ENCODE results near the gene ZKSCAN1.

Gene ZKSCAN1

DNA sequence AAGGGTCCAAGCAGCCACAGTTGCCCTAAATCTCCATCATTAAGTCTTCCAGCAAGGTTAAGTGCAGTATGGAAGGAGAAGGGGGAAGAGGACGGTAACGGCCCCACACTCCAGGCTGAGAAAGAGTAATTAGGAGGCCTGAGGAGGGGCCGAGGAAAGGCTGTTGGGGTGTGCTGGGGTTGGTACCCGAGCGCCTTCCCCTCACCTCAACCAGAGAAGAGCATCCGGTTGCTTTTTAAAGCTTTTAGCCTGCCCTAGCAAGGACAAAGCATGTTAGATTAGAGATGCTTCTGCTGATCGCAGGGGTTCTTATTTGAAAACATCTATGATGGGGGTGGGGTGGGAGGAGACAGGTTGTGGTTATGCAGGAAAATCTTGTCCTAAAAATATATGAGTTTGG lies 25.2 kb downstream of the ZKSCAN1 start:
- no peak for DNase-seq

DNA sequence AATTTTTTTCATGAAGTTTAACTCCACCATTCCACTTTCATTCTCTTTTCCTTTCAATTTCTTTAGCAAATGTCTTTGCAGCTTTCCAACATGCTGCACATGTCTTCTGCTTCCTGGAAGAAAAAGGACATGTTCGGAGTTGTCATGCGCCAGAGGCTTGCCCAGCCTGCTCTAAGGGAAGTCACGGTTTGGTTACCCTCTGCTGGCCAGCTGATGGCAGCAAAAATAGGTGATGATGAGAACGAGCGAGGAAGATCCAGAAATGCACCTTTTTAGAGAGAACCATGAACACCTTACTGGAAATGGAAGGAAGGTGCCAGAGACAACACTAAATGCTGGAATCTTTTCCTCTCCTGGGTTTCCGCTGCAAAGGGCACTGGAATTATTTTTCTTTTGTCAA lies 29.3 kb downstream of the ZKSCAN1 start:
- DNase-seq: no peak

DNA sequence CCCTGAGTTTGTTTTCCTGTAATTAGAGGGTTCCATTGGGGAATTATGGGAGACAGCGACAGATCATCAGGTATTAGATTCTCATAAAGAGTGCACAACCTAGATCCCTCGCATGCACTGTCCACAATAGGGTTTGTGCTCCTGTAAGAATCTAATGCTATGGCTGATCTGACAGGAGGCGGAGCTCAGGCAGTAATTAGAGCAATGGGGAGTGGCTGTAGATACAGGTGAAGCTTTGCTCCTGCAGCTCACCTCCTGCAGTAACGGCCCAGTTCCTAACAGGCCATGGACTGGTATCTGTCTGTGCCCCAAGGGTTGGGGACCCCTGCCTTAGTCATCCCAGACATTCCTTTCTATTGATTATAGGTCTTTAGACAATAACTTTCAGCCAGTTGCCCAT lies 33.3 kb downstream of the ZKSCAN1 start:
- no peak for DNase-seq

DNA sequence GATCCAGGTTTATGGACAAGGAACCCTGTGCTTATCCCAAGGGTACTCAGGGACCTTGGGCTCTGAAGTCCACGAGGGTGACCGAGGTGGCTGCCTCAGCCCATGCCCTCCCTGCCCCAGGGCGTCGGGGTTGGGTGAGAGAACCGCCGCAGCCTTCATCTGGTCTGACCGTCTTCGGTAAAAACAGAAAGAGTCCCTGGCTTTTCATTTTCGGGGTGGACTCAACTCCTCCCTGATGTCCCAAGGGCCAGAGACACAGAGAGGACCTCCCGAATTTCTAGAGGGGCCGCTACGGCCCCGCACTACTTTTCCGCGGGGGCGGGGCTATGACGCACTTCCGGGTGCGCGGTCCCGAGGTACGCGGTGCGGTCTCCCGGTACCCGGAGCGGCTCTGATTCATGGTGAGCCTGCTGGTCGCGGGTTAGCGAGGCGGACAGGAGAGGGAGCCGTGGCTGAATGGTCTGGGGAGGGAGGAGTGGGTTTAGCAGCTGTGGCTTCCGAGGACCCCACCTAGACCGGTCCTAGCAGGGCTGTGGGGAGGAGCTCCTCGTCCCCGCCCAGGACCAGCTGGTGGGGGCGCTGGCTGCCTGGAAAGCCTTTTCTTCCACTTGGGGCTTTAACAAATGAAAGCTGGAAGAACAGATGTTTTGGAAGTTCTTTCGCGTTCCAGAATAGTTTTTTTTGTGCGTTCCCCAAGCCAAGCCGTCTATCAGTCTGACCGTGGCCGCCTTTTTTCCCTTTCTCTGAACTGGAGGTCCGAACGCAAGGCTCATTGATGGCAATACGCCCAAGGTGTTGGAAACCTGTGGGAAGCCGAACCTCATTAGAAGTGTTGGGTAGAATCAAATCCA lies 34.3 kb downstream of the ZKSCAN1 start, which contains the start of gene ZSCAN21:
TSS of gene ZSCAN21 (plus strand) at position 334 of the 851 bp plus-strand sequence. CDS start 7,233 bp downstream, outside the sequence.
- DNase-seq: peak; percentile 95

DNA sequence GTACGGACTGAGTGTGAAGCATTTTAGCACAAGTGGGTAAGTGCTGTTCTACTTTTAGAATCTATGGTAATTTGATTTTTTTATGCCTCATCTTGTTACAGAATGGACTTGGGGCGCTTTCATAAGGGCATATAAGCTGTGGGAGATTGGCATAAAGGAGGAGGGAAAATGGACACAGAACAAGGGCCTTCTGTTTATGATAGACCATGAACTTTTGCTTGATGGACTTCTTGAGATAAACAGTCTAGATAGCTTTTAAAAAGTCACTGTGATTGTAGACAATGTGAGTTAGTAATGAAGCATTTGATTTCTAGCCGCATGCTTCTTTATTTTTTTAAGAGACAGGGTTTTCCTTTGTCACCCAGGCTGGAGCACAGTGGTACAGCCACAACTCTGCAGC lies 36.2 kb downstream of the ZKSCAN1 start:
- DNase-seq: no peak

DNA sequence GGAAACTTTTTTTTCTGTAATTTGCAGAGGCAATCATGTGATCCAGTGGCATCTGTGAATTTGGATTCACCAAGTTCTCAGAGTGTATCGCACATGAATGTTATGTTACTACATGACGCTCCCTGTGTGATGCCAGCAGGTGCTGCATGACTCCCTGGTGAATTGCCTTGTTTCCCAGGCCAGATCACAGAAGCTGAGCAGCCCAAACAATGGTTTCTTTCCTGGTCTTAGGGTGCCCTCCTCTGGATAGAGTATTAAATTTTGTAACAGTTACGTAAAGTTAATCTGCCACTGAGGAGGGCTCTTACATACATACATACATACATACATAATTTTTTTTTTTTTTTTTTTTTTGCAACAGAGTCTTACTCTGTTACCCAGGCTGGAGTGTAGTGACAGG lies 37.8 kb downstream of the ZKSCAN1 start:
- peak; percentile 62 for DNase-seq

DNA sequence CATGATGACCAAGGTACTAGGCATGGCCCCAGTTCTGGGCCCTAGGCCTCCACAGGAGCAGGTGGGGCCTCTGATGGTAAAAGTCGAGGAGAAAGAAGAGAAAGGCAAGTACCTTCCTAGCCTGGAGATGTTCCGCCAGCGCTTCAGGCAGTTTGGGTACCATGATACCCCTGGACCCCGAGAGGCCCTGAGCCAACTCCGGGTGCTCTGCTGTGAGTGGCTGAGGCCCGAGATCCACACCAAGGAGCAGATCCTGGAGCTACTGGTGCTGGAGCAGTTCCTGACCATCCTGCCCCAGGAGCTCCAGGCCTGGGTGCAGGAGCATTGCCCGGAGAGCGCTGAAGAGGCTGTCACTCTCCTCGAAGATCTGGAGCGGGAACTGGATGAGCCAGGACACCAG lies 41.6 kb downstream of the ZKSCAN1 start:
- no peak for DNase-seq

DNA sequence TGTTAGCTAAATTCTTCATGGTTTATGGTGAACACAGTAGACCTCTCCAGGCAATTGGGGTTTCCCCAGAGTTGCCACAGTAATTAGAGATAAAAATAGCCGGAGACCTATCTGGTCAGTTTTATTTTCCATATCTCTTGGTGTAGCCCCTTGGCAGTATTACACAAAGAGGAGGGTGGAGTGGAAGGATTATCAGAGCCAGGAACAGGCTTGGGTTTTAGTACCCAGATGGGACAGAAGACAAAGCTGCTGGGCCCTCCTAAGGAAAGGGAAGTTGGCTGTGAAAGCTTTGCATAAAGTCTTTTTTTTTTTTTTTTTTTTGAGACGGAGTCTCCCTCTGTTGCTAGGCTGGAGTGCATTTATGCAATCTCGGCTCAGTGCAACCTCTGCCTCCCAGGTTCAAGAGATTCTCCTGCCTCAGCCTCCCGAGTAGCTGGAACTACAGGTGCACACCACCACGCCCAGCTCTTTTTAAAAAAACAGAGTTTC lies 43.9 kb downstream of the ZKSCAN1 start:
- no peak for DNase-seq

DNA sequence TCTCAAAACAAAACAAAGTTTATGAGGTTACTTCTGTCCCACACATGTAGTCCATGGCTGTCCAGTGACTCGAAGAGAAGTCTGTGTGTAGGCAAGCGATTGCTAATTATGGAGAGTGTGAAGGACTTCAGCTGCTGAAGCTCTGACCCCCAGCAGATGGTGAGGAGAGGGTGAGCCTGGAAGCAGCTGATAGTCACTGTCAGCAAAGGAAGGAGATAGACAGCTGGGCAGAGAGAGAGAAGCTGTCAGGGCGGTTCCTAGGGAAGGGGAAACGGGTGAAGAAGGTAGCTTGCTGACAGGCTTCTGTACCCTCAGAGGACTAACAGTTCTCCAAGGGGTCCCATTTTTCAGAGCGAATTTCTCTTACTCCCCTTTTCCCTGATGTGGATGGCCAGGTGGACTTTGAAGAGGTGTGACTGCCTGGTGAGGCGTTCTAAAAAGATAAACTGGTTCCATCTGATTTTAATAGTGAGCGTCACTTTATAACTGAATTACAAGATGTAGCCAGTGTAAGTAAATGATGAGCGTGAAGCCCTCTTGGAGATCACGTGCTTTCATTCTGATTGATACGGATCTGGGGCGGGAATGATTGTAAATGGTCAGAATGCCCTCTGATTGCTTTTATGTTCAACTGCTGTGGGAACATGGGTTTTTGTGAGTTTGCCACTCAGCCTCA lies 46.3 kb downstream of the ZKSCAN1 start:
- DNase-seq: no peak

DNA sequence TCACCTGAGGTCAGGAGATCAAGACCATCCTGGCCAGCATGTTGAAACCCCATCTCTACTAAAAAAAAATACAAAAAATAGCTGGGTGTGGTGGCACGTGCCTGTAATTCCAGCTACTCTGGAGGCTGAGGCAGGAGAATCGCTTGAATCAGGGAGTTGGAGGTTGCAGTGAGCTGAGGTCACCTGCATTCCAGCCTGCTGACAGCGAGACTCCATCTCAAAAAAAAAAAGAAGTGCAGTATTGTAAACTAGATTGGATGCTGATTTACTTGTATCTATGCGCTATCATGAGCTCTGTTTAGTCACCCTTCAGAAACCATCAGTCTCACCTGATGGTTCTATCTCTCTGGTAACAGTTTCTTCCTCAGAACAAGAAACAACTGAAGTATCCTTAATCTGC lies 48.0 kb downstream of the ZKSCAN1 start:
- DNase-seq: no peak

DNA sequence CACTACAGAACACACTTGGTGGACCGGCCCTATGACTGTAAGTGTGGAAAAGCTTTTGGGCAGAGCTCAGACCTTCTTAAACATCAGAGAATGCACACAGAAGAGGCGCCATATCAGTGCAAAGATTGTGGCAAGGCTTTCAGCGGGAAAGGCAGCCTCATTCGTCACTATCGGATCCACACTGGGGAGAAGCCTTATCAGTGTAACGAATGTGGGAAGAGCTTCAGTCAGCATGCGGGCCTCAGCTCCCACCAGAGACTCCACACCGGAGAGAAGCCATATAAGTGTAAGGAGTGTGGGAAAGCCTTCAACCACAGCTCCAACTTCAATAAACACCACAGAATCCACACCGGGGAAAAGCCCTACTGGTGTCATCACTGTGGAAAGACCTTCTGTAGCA lies 48.8 kb downstream of the ZKSCAN1 start:
- no peak for DNase-seq

DNA sequence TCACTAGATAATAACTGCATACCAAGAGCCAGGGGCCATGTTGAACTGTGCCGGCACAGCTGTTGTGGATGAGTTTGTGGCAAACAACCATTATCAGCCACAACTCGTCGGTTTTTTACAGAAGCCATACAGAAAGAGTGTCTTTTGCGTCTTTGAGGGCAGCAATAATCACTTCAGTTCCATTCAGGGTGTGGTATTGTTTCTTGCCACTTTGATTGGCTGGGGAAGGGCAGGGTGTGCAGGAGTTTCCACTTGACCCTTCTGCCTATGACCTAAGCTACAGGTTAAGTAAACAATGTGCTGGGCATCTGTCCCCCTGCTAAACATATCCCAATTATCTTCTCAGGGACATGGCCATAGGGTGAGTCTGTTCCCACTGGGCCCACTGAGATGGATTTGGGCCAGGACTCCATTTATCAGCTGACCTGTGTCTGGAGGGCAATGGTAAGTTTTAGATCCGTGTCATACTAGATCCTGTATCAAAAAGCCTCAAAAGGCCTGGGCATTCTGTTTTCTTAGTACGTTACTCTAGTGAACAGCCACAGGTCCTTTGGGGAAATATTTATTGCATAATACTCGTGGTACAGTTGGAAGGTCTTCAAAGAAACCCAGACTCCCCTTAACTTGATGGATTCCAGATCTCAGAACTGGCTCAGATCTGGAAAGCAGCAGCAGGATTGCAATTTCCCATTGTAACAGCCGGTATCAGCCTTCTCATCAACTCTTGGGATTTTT lies 50.2 kb downstream of the ZKSCAN1 start:
- no peak for DNase-seq

DNA sequence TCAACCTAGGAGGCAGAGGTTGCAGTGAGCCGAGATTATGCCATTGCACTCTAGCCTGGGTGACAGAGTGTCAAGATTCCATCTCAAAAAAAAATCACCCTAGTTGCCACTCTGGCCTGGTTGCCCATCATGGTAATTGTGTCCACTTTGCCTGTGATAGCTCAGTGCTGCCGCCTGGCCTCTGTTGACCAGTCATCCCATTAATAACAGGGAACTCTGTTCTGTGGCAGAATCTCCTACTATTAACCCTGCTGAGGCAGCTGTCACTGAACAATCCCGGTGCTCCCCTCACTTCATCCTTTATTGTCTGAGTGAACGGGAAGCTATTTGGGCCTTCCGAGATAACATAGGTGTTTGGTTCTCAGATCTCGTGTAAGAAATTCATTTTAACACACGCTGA lies 51.6 kb downstream of the ZKSCAN1 start:
- no peak for DNase-seq

DNA sequence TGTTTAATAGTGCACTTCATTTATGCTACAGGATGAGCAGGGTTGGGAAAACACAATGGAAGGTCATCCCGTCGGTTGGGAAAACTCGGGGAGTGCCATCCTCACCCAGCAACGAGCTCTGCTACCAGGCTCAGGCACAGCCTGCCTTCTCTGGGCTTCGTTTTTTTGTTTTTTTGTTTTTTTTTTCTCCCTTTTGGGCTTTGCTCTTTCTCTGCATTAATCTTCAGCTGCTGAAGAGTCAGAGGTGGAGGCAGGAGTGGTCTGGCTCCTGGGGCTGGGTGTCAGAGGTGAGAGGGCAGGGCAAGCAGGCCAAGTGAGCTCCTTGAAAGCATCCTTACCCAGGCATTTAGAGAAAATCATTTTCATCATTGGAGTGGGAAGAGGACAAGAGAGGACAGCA lies 54.6 kb downstream of the ZKSCAN1 start:
- no peak for DNase-seq

DNA sequence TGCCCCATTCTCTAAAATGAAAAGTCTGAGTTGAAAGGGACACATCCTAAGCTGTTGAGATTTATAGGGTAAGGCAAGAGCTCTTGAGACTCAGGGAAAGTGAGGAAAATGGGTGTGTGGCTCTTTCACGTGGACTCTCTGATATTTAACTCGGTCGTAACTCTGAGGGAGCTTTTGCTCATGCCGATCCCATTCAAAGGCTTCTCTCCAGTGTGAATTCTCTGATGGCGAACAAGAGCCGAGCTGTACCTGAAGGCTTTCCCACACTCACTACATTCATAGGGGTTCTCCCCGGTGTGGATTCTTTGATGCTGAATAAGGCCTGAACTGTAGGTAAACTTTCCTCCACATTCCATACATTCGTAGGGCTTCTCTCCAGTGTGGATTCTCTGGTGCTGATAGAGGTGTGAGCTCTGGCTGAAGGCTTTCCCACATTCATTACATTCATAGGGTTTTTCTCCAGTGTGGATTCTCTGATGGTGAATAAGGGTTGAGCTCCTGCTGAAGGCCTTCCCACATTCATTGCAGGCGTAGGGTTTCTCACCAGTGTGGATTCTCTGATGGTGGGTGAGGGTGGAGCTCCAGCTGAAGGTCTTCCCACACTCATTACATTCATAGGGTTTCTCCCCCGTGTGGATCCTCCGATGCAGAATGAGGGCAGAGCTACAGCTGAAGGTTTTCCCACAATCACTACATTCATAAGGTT lies 55.8 kb downstream of the ZKSCAN1 start:
- no peak for DNase-seq

DNA sequence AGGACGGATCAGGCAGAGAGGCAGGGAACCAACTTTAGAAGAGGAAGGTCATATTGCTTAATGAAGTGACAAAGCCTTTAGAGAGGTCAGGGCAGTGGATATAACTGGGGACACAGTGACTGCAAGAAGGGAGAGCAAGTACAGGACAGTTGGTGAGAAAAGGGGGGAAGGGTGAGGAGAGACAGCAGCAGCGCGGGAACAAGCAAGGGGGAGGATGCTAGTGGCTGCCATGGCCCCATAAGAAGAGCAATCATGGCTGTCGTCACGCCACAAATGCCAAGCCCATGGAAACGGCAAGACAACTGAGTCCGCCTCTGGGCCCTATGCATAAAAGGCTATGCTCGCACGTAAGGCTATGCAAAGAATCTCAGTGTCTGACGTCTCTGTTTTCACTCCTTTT lies 57.1 kb downstream of the ZKSCAN1 start:
- DNase-seq: no peak

DNA sequence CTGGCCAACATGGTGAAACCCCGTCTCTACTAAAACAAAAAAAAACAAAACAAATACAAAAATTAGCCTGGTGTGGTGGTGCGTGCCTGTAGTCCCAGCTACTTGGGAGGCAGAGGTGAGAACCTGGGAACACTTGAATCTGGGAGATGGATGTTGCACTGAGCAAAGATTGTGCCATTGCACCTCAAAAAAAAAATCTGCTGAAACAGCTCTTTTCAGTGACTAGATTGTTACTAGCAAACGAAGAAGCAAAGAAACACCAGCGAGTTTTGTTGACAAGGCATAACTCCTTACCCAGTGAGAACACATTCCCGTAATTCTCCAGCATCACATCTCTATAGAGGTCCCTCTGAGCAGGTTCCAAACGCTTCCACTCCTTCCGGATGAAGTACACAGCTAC lies 59.4 kb downstream of the ZKSCAN1 start:
- DNase-seq: no peak

DNA sequence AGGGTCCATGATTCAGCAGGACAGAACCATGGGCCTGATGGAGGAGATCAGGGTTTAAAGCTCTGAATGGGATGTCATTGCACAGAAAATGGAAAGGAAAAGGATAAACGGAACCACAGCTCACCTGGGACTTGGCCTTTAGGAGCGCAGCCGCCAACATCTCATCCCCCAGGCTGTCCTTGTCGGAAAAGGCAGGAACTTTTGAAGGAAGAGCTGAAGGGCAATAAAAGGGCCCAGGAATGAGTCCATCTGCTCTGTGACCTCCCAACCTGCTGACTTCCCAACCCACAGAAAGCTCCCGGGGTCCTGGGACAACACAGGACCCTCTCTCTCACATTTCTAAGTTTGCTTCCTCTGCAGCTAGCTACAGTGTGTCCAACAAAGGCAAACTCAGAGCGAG lies 60.0 kb downstream of the ZKSCAN1 start:
- no peak for DNase-seq

DNA sequence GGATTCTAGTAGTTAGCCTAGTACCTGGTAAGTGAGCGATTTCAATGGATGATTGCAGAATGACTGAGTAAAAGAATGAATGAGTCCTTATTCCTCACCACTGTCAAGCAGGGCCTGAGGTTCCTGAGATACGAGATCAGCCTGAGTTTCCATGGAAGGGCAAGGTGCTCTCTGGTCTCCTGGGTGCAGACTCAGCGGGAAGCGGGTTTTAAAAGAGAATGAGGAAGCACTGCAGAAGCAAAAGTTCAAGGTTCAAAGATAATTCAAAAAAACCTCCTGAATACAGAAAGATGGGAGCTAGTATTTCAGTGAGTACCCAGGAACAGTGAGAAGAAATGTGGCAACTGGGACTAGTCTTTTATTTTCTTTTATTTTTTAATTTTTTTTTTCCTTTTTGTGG lies 61.8 kb downstream of the ZKSCAN1 start:
- DNase-seq: no peak

DNA sequence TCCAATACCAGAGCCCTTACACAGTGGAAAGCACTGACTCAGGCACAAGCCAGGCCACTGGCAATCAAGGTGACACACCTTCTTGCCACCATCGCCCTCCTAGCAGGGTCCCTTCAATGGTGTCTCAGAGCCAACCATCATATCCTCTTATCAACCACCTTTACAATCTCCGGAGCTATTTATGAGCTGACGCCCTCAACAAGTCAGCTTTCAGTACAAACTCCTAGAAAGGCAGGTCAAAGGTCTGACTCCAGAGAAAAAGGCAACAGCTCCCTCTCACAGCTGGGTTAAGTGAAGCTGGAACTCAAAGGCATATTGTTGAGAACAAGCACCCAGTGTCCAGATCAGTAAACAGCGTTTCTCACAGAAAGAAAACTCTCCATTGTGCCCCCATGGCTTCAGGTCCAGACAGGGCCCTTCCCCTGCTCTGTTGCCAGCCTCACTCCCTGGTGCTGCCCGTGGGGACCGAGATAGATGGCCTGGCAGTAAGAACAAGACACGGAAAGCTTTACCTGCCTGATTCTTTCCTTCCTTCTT lies 63.7 kb downstream of the ZKSCAN1 start:
- DNase-seq: no peak

DNA sequence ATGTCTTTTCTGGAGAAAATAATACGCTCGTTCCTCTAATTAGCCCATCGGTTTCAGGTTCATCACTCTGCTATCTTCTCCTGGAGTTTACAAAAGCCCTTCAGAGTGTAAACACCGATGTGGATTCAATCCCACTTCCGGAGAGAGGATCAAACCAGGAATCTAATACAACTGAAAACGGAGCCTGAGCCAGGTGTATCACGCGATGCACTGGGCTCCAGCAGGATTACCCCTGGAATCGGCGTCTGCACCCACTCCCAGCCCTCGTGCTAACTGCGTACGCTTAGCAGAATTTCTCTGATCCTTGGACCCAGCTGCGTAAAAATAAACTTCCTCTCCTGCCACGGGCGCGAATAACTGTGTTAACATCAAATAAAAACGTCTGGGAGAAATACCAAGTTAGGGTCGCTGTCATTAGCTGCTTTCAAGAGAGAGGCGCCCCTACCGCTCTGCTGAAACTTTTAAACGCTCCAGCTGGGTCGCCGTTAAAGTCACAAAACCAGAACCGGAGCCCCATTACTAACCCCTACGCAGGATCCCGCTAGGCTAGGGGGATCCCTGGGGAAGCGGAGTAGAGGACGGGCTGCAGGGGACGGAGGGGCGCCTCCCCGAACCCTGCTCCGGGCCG lies 65.6 kb downstream of the ZKSCAN1 start:
- peak; percentile 69 for DNase-seq

DNA sequence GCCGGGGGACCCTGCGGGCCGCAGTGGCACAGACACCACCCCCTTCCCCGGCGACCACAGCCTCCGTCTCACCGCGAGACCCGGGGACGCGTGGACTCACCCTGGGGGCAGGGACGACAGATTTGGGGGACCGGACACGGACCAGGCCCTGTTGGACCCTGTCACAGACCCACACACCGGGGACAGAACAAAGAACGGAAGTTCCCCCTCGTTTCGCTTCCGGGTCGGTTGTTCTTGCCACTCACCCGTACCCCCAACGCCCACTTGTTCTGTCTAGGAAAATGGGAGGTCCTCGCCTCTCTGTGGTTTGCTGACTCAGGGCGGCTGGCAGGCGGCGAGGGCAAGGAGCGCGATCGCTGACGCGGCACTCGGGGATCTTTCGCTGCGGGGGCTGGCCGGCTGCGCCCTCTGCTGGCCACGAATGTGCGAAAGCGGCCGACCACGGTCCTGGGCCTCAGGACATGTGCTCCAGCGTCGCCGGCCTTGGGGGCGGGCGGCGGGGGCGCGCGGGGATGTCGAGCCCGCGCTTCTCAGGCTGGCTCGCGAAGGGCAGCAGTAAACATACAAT lies 66.2 kb downstream of the ZKSCAN1 start, which contains the start of gene ZNF3:
TSS of gene ZNF3 (minus strand) at position 189 of the 568 bp plus-strand sequence. CDS start 4,366 bp downstream, outside the sequence.
- DNase-seq: peak; percentile 100

All from eye (tissue), 1 donor.